NCI-H2107 treated with DMSO at 0.1 percent for 48 hours (cell line): Measurements from ENCODE around the gene KDM4B.

Experiments
- DNase-seq: peaks from one replicate; lab custom pipeline; 2025; ENCODE audit not compliant: unreplicated experiment; lab: John Stamatoyannopoulos, UW

KDM4B gene

GRCh38 chr19:4984106-4984380 lies 15.1 kb downstream of the KDM4B start:
- DNase-seq: no peak

- peak; percentile 24 for DNase-seq
Observed at GRCh38 chr19:4984438-4984990, 15.6 kb downstream of the KDM4B start.

GRCh38 chr19:4985551-4985991 lies 16.7 kb downstream of the KDM4B start:
- DNase-seq: no peak

GRCh38 chr19:4986056-4986455 lies 17.1 kb downstream of the KDM4B start:
- no peak for DNase-seq

GRCh38 chr19:4986471-4986891 lies 17.6 kb downstream of the KDM4B start:
- DNase-seq: no peak

- DNase-seq: no peak
Observed at GRCh38 chr19:4987256-4987655, 18.3 kb downstream of the KDM4B start.

GRCh38 chr19:4987692-4988370 lies 18.9 kb downstream of the KDM4B start:
- no peak for DNase-seq

GRCh38 chr19:4988770-4989251 lies 19.9 kb downstream of the KDM4B start:
- DNase-seq: no peak

GRCh38 chr19:4990306-4990705 lies 21.4 kb downstream of the KDM4B start:
- DNase-seq: no peak

GRCh38 chr19:4991538-4991937 lies 22.6 kb downstream of the KDM4B start:
- DNase-seq: no peak

GRCh38 chr19:4991996-4992698 lies 23.2 kb downstream of the KDM4B start:
- no peak for DNase-seq

GRCh38 chr19:4993683-4994082 lies 24.8 kb downstream of the KDM4B start:
- no peak for DNase-seq

- no peak for DNase-seq
Observed at GRCh38 chr19:4996701-4997100, 27.8 kb downstream of the KDM4B start.

- DNase-seq: no peak
Observed at GRCh38 chr19:4997297-4997696, 28.4 kb downstream of the KDM4B start.

- no peak for DNase-seq
Observed at GRCh38 chr19:5000120-5000611, 31.3 kb downstream of the KDM4B start.

- no peak for DNase-seq
Observed at GRCh38 chr19:5001615-5002014, 32.7 kb downstream of the KDM4B start.

- no peak for DNase-seq
Observed at GRCh38 chr19:5002143-5002542, 33.2 kb downstream of the KDM4B start.

- DNase-seq: no peak
Observed at GRCh38 chr19:5003781-5004180, 34.9 kb downstream of the KDM4B start.

- DNase-seq: no peak
Observed at GRCh38 chr19:5005096-5005495, 36.2 kb downstream of the KDM4B start.

GRCh38 chr19:5006201-5006600 lies 37.3 kb downstream of the KDM4B start:
- DNase-seq: no peak

GRCh38 chr19:5006821-5007220 lies 37.9 kb downstream of the KDM4B start:
- no peak for DNase-seq
